Measurements from ENCODE around the gene TAF1B.

Gene TAF1B

DNA sequence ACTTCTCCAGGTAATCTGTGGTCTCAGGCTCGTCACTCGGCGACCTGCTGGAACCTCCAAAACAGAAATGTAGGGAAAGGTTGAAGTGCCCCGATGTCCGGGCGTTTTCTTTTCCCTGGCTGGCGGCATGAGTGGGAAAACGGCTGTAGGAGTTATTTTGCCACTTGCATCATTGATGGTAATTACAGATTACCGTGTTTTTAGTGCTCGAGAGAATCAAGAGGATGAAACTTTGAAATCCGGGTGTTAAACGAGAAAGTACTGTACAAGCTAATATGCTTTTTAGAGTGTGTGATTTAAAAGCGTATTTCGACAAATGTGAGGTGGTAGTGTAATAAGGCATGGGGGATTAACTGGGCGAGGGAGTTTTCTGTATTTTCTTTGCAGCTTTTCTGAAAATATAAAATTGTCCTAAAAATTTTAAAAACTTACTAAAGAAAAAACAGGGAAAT is 109.0 kb downstream of the TAF1B start:
- Histone ChIP-seq H3K79me2 (ENCODE audit: control insufficient read depth, insufficient read depth, low read length, unreplicated experiment) (no peaks in the 10 kb centered on the region), H3K36me3 (ENCODE audit: insufficient read depth, low read length) (no peaks in the 10 kb centered on the region), H2AFZ (ENCODE audit: low read length, unreplicated experiment) (peak overlapping the region; percentile 86), H3K4me3 (ENCODE audit: low read depth, low read length) (peak overlapping the region; percentile 89), H3K27me3 (ENCODE audit: insufficient read depth, low read length) (peaks cover 12% of the 10 kb centered on the region), H3K27ac (ENCODE audit: low read depth, low read length) (no peak overlapping the region), H3K4me1 (ENCODE audit: control insufficient read depth, insufficient read depth, low read length, unreplicated experiment) (no peaks in the 10 kb centered on the region)

DNA sequence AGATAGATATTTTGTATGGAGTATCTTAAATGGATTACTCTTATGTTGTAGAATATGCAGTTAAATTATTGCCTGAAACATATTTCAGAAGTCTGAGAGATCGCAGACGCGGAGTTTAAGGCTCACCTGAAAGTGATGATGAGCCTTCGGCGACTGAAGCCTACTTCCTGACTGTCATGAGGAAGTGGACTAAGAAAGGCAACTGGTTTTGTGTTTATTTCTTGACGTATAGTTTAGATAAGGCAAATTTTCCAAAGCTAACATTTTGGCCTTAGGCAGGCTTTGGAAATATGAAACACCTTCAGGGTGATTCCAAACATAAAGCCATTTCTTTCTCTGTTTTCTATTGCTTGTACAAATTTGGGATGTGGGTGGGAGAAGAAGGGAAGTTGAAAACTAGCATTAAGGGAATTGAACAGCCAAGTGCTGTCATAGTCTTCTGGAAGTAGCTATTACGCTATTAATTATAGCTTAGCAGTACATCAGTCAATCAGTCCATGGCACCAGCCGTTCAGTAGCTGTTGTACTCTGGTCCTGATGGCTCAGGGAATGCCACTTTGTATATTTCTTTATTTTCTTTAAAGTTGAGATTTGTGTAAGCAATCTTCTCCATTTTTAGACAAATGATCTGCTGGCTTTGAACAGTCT is 109.7 kb downstream of the TAF1B start:
- Histone ChIP-seq H3K4me1 (ENCODE audit: control insufficient read depth, insufficient read depth, low read length, unreplicated experiment) (no peaks in the 10 kb centered on the region), H3K27me3 (ENCODE audit: insufficient read depth, low read length) (peaks cover 12% of the 10 kb centered on the region), H2AFZ (ENCODE audit: low read length, unreplicated experiment) (no peak overlapping the region), H3K4me3 (ENCODE audit: low read depth, low read length) (no peak overlapping the region), H3K79me2 (ENCODE audit: control insufficient read depth, insufficient read depth, low read length, unreplicated experiment) (no peaks in the 10 kb centered on the region), H3K36me3 (ENCODE audit: insufficient read depth, low read length) (no peaks in the 10 kb centered on the region), H3K27ac (ENCODE audit: low read depth, low read length) (no peak overlapping the region)

- no peaks in the 10 kb centered on the region for H3K36me3 ChIP-seq (ENCODE audit: insufficient read depth, low read length)
- H3K4me1 ChIP-seq (ENCODE audit: control insufficient read depth, insufficient read depth, low read length, unreplicated experiment): no peaks in the 10 kb centered on the region
- H3K4me3 ChIP-seq (ENCODE audit: low read depth, low read length): no peak overlapping the region
- no peak overlapping the region for H2AFZ ChIP-seq (ENCODE audit: low read length, unreplicated experiment)
- no peaks in the 10 kb centered on the region for H3K79me2 ChIP-seq (ENCODE audit: control insufficient read depth, insufficient read depth, low read length, unreplicated experiment)
- peaks cover 12% of the 10 kb centered on the region for H3K27me3 ChIP-seq (ENCODE audit: insufficient read depth, low read length)
- H3K27ac ChIP-seq (ENCODE audit: low read depth, low read length): no peak overlapping the region
These were observed 110.9 kb downstream of the TAF1B start for GRCh38 chr2:9954136-9954535.

DNA sequence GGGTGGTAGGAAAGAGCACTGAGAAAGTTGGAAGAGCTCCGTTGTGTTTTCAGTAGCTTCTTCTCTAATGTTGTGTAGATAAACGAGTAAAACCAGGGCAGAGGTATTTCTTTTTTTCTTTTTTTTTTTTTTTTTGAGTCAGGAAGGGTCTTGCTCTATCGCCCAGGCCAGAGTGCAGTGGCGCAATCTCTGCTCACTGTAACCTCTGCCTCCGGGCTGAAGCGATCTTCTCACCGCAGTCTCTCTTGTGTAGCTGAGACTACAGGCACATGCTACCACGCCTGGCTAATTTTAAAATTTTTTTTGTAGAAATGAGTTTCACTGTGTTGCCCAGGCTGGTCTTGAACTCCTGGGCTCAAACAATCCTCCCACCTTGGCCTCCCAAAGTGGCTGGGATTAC is 114.8 kb downstream of the TAF1B start:
- no peaks in the 10 kb centered on the region for H3K27me3 ChIP-seq (ENCODE audit: insufficient read depth, low read length)
- H3K4me1 ChIP-seq (ENCODE audit: control insufficient read depth, insufficient read depth, low read length, unreplicated experiment): no peaks in the 10 kb centered on the region
- no peak overlapping the region for H3K27ac ChIP-seq (ENCODE audit: low read depth, low read length)
- H3K4me3 ChIP-seq (ENCODE audit: low read depth, low read length): no peak overlapping the region
- no peak overlapping the region for H2AFZ ChIP-seq (ENCODE audit: low read length, unreplicated experiment)
- H3K79me2 ChIP-seq (ENCODE audit: control insufficient read depth, insufficient read depth, low read length, unreplicated experiment): no peaks in the 10 kb centered on the region
- H3K36me3 ChIP-seq (ENCODE audit: insufficient read depth, low read length): no peaks in the 10 kb centered on the region

GRCh38 chr2:9959262-9959661 is 116.0 kb downstream of the TAF1B start:
- no peak overlapping the region for H3K4me3 ChIP-seq (ENCODE audit: low read depth, low read length)
- no peaks in the 10 kb centered on the region for H3K36me3 ChIP-seq (ENCODE audit: insufficient read depth, low read length)
- H2AFZ ChIP-seq (ENCODE audit: low read length, unreplicated experiment): no peak overlapping the region
- no peaks in the 10 kb centered on the region for H3K27me3 ChIP-seq (ENCODE audit: insufficient read depth, low read length)
- no peak overlapping the region for H3K27ac ChIP-seq (ENCODE audit: low read depth, low read length)
- H3K79me2 ChIP-seq (ENCODE audit: control insufficient read depth, insufficient read depth, low read length, unreplicated experiment): no peaks in the 10 kb centered on the region
- no peaks in the 10 kb centered on the region for H3K4me1 ChIP-seq (ENCODE audit: control insufficient read depth, insufficient read depth, low read length, unreplicated experiment)

- Histone ChIP-seq H3K4me1 (ENCODE audit: control insufficient read depth, insufficient read depth, low read length, unreplicated experiment) (no peaks in the 10 kb centered on the region), H3K4me3 (ENCODE audit: low read depth, low read length) (no peak overlapping the region), H3K27ac (ENCODE audit: low read depth, low read length) (no peak overlapping the region), H3K36me3 (ENCODE audit: insufficient read depth, low read length) (no peaks in the 10 kb centered on the region), H3K27me3 (ENCODE audit: insufficient read depth, low read length) (no peaks in the 10 kb centered on the region), H2AFZ (ENCODE audit: low read length, unreplicated experiment) (no peak overlapping the region), H3K79me2 (ENCODE audit: control insufficient read depth, insufficient read depth, low read length, unreplicated experiment) (no peaks in the 10 kb centered on the region)
These were observed 117.7 kb downstream of the TAF1B start for GRCh38 chr2:9961013-9961412.

GRCh38 chr2:9964334-9964980 is 121.2 kb downstream of the TAF1B start:
- H3K27me3 ChIP-seq (ENCODE audit: insufficient read depth, low read length): no peaks in the 10 kb centered on the region
- no peaks in the 10 kb centered on the region for H3K36me3 ChIP-seq (ENCODE audit: insufficient read depth, low read length)
- H3K79me2 ChIP-seq (ENCODE audit: control insufficient read depth, insufficient read depth, low read length, unreplicated experiment): no peaks in the 10 kb centered on the region
- no peak overlapping the region for H2AFZ ChIP-seq (ENCODE audit: low read length, unreplicated experiment)
- no peaks in the 10 kb centered on the region for H3K4me1 ChIP-seq (ENCODE audit: control insufficient read depth, insufficient read depth, low read length, unreplicated experiment)
- no peak overlapping the region for H3K27ac ChIP-seq (ENCODE audit: low read depth, low read length)
- no peak overlapping the region for H3K4me3 ChIP-seq (ENCODE audit: low read depth, low read length)

DNA sequence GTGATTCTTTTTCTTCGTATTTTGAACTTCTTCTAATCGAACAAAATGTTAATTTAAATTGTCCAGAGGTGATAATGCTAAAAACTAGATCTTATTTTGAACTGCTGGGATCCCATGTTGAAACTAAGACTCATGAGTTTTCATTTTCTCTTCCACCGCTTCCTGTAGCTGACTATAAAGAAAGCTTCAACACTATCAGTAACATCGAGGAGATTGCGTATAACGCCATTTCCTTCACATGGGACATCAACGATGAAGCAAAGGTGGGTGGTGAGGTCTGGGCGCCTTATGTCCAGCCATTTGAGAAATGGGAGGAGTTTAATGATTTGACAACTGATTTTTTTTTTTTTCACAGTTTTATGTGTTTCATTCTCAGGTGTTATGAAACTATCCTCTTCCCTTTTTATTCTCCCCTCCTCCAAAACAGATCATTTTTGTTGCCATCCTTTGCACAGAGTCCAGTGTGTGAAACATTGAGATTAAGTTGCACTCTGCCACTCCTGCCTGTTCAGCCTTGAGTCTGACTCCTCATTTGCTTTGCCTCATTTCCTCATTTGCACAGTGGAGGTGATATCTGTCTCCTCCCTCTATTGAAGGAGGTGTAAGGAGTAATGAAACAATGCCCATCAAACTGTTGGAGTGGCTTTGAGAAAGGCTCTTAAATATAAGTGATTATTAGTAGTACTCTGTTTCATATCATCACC is 122.0 kb downstream of the TAF1B start:
- Histone ChIP-seq H3K4me3 (ENCODE audit: low read depth, low read length) (no peak overlapping the region), H3K27ac (ENCODE audit: low read depth, low read length) (no peak overlapping the region), H3K36me3 (ENCODE audit: insufficient read depth, low read length) (no peaks in the 10 kb centered on the region), H2AFZ (ENCODE audit: low read length, unreplicated experiment) (no peak overlapping the region), H3K79me2 (ENCODE audit: control insufficient read depth, insufficient read depth, low read length, unreplicated experiment) (no peaks in the 10 kb centered on the region), H3K27me3 (ENCODE audit: insufficient read depth, low read length) (no peaks in the 10 kb centered on the region), H3K4me1 (ENCODE audit: control insufficient read depth, insufficient read depth, low read length, unreplicated experiment) (no peaks in the 10 kb centered on the region)

- peaks cover 6% of the 10 kb centered on the region for H3K4me1 ChIP-seq (ENCODE audit: control insufficient read depth, insufficient read depth, low read length, unreplicated experiment)
- H3K27me3 ChIP-seq (ENCODE audit: insufficient read depth, low read length): no peaks in the 10 kb centered on the region
- H2AFZ ChIP-seq (ENCODE audit: low read length, unreplicated experiment): no peak overlapping the region
These were observed 123.3 kb downstream of the TAF1B start for GRCh38 chr2:9966491-9967022.

DNA sequence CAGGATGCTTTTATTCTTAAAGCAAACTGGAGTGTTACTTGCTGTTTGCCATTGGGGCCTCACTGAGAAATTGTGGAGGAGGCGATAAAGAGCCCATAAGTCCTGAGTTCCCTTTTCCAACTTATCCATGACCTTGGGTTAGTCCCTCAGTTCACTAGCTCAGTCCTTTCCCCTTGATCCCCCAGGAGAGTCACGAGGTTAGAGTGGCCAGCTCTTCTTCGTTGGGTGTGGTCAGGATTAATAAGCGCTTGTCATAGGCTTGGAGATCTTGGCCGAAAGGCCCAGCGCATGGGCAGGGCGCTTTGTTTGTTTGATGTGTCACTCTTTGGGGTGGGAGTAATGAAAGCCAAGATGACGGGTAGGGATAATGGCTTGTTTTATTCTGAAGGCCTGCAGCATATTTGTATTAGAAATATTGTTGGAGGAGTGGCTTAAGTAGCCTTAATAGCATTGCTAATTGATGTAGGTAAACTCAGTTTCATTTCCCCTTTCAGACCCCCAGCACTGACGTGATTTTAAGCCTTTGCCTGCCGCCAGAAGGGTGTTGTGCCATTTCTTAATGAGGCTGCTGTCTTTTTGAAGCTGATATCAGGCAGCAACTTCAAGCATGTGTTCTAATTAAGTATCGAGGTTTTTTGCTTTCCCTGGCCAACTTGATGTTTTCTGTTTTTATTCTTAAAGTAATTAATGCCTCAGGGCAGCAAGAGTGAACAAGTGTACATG is 123.9 kb downstream of the TAF1B start:
- Histone ChIP-seq H3K27ac (ENCODE audit: low read depth, low read length) (no peak overlapping the region), H3K4me1 (ENCODE audit: control insufficient read depth, insufficient read depth, low read length, unreplicated experiment) (peaks cover 13% of the 10 kb centered on the region), H2AFZ (ENCODE audit: low read length, unreplicated experiment) (no peak overlapping the region), H3K4me3 (ENCODE audit: low read depth, low read length) (no peak overlapping the region), H3K79me2 (ENCODE audit: control insufficient read depth, insufficient read depth, low read length, unreplicated experiment) (no peaks in the 10 kb centered on the region), H3K36me3 (ENCODE audit: insufficient read depth, low read length) (no peaks in the 10 kb centered on the region), H3K27me3 (ENCODE audit: insufficient read depth, low read length) (no peaks in the 10 kb centered on the region)

More at GRCh38 chr2:9966491-9967022, 123.3 kb downstream of the TAF1B start:
- Histone ChIP-seq H3K27ac (ENCODE audit: low read depth, low read length) (no peak overlapping the region), H3K79me2 (ENCODE audit: control insufficient read depth, insufficient read depth, low read length, unreplicated experiment) (no peaks in the 10 kb centered on the region), H3K4me3 (ENCODE audit: low read depth, low read length) (no peak overlapping the region), H3K36me3 (ENCODE audit: insufficient read depth, low read length) (no peaks in the 10 kb centered on the region)
